ENCODE results near the gene ZNF273. TPM values are rescaled to one million over a fixed set of nuclear protein-coding genes. Genes with fewer than 3 reads are reported as not detected.

The ZNF273 gene
- total and polyA plus RNA-seq, 2 experiments from 2014 or later: 2.1 to 4.8 TPM

- no peak overlapping the region for H3K4me3 ChIP-seq
- H3K27me3 ChIP-seq (replicated peaks; ENCODE audit: insufficient read depth): no peaks in the 10 kb centered on the region
- H3K4me2 ChIP-seq (ENCODE audit: unreplicated experiment): no peak overlapping the region
- H3K9ac ChIP-seq: no peak overlapping the region
- DNase-seq: no peak
- no peaks in the 10 kb centered on the region for H3K9me2 ChIP-seq (ENCODE audit: insufficient read depth)
- H2AFZ ChIP-seq: no peak overlapping the region
- H3K27ac ChIP-seq: no peak overlapping the region
- H3F3A ChIP-seq (ENCODE audit: insufficient read depth): no peaks in the 10 kb centered on the region
- H3K79me2 ChIP-seq (ENCODE audit: insufficient read depth): no peaks in the 10 kb centered on the region
- no peaks in the 10 kb centered on the region for H3K9me3 ChIP-seq (ENCODE audit: low read depth)
- no peak for TF ChIP-seq EZH2 (IDR thresholded peaks at IDR 0.05; ENCODE audit: insufficient read depth, poor library complexity, severe bottlenecking)
- no peak for TF ChIP-seq EZH2phosphoT487 (IDR thresholded peaks at IDR 0.05; ENCODE audit: insufficient read depth, low read depth)
- H3K36me3 ChIP-seq (ENCODE audit: low read depth): no peaks in the 10 kb centered on the region
- in situ Hi-C loops (cut with MboI): no loop called here
- 76 to 77% methylated on average over 32 of the region's 32 CpGs for WGBS, 2 experiments (ENCODE audit: low coverage in 1 of 2, low lambda C conversion rate in 2 of 2, missing lambda C conversion rate in 2 of 2)
- no peaks in the 10 kb centered on the region for H3K4me1 ChIP-seq (ENCODE audit: insufficient read depth)
- no peaks in the 10 kb centered on the region for H4K20me1 ChIP-seq (ENCODE audit: insufficient read depth)
These were observed 33.0 kb upstream of the ZNF273 start for GRCh38 chr7:64869912-64870562.

DNA sequence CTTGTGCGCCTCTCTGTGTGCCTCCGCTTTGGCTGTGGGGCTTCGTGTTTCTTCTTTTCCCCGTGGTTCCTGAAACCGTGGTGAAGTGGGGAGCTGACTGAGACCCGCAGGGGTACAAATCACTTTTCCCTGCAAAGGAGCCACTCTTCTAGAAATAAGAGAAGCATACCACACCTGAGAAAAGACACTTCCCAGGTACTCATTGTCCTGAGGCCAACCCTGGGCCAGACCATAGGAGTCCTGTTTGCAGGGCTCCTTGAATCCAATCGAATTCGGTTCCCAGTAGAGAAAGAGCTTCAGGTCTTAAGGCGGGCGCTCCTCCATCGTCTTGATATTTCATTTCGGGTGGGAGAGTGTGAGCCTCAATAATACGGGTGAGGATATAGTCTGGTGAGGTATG is 32.4 kb upstream of the ZNF273 start:
- Histone ChIP-seq H3K4me1 (ENCODE audit: insufficient read depth) (no peaks in the 10 kb centered on the region), H3K27ac (no peak overlapping the region), H3K9me2 (ENCODE audit: insufficient read depth) (no peaks in the 10 kb centered on the region), H3K4me2 (ENCODE audit: unreplicated experiment) (no peak overlapping the region), H3K27me3 (replicated peaks; ENCODE audit: insufficient read depth) (no peaks in the 10 kb centered on the region), H3K9ac (no peak overlapping the region), H3K4me3 (no peak overlapping the region), H3K79me2 (ENCODE audit: insufficient read depth) (no peaks in the 10 kb centered on the region), H4K20me1 (ENCODE audit: insufficient read depth) (no peaks in the 10 kb centered on the region), H2AFZ (no peak overlapping the region), H3K9me3 (ENCODE audit: low read depth) (no peaks in the 10 kb centered on the region), H3F3A (ENCODE audit: insufficient read depth) (no peaks in the 10 kb centered on the region), H3K36me3 (ENCODE audit: low read depth) (no peaks in the 10 kb centered on the region)
- TF ChIP-seq EZH2phosphoT487 (IDR thresholded peaks at IDR 0.05; ENCODE audit: insufficient read depth, low read depth) (no peak), EZH2 (IDR thresholded peaks at IDR 0.05; ENCODE audit: insufficient read depth, poor library complexity, severe bottlenecking) (no peak)
- 72 to 76% methylated on average over 13 of the region's 13 CpGs for WGBS, 2 experiments (ENCODE audit: low coverage in 1 of 2, low lambda C conversion rate in 2 of 2, missing lambda C conversion rate in 2 of 2)
- no peak for DNase-seq
- in situ Hi-C loops (cut with MboI): no loop called here

- Histone ChIP-seq H3K4me2 (ENCODE audit: unreplicated experiment) (no peak overlapping the region), H3K9me3 (ENCODE audit: low read depth) (no peaks in the 10 kb centered on the region), H3F3A (ENCODE audit: insufficient read depth) (no peaks in the 10 kb centered on the region), H3K9me2 (ENCODE audit: insufficient read depth) (no peaks in the 10 kb centered on the region), H2AFZ (no peak overlapping the region), H3K79me2 (ENCODE audit: insufficient read depth) (no peaks in the 10 kb centered on the region), H3K27ac (no peak overlapping the region), H3K4me3 (no peak overlapping the region), H3K27me3 (replicated peaks; ENCODE audit: insufficient read depth) (no peaks in the 10 kb centered on the region), H3K36me3 (ENCODE audit: low read depth) (no peaks in the 10 kb centered on the region), H3K9ac (no peak overlapping the region), H3K4me1 (ENCODE audit: insufficient read depth) (no peaks in the 10 kb centered on the region), H4K20me1 (ENCODE audit: insufficient read depth) (no peaks in the 10 kb centered on the region)
- WGBS, 2 experiments (ENCODE audit: low coverage in 1 of 2, low lambda C conversion rate in 2 of 2, missing lambda C conversion rate in 2 of 2): 38 to 45% methylated on average over 8 of the region's 8 CpGs
- no peak for TF ChIP-seq EZH2phosphoT487 (IDR thresholded peaks at IDR 0.05; ENCODE audit: insufficient read depth, low read depth)
- TF ChIP-seq EZH2 (IDR thresholded peaks at IDR 0.05; ENCODE audit: insufficient read depth, poor library complexity, severe bottlenecking): no peak
- in situ Hi-C loops (cut with MboI): no loop called here
- DNase-seq: no peak
These were observed 31.3 kb upstream of the ZNF273 start for GRCh38 chr7:64871761-64872160.

DNA sequence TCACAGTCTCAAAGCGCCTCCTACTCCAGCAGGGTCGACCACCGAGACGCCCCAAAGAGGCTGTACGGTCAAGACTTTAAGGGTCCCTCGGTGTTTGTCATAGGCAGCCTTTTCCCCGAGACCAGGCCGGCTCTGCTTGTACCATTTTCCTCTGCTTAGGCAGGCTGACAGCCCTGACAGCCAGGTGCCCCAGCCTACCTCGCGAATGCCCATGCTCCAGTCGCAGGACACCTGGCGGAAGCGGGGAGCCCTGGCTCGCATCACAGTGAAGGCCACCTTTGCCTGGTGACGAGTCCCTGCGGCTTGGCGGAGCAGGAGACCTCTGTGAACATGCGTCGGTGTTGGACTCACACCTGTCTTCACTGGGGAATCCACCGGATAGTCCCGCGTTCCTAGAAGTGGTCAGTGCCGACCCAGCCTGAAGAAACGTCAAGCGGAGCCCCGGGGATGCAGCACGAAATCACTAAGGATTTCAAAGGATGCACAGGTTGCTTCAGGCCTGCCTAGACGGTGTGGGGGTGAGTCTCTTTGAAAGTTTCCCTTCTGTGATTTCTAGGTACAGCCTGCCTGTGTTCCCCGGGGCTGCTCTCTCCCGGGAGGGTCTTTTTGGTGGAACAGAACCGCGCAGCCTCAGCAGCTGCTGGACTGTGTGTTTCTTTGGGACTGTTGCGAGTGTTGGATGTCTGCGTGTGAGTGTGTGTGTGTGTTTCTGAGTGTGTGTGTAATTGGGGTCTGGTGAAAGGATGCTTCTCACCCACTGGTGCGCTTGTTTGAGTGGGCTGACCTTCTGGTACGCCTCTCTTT is 30.5 kb upstream of the ZNF273 start:
- Histone ChIP-seq H3K36me3 (ENCODE audit: low read depth) (no peaks in the 10 kb centered on the region), H3F3A (ENCODE audit: insufficient read depth) (no peaks in the 10 kb centered on the region), H3K9me3 (ENCODE audit: low read depth) (no peaks in the 10 kb centered on the region), H3K4me3 (no peak overlapping the region), H3K27ac (no peak overlapping the region), H3K9ac (no peak overlapping the region), H3K4me2 (ENCODE audit: unreplicated experiment) (no peak overlapping the region), H2AFZ (no peak overlapping the region), H3K9me2 (ENCODE audit: insufficient read depth) (no peaks in the 10 kb centered on the region), H3K27me3 (replicated peaks; ENCODE audit: insufficient read depth) (no peaks in the 10 kb centered on the region), H3K79me2 (ENCODE audit: insufficient read depth) (no peaks in the 10 kb centered on the region), H4K20me1 (ENCODE audit: insufficient read depth) (no peaks in the 10 kb centered on the region), H3K4me1 (ENCODE audit: insufficient read depth) (no peaks in the 10 kb centered on the region)
- no peak for TF ChIP-seq EZH2phosphoT487 (IDR thresholded peaks at IDR 0.05; ENCODE audit: insufficient read depth, low read depth)
- TF ChIP-seq EZH2 (IDR thresholded peaks at IDR 0.05; ENCODE audit: insufficient read depth, poor library complexity, severe bottlenecking): no peak
- WGBS, 2 experiments (ENCODE audit: low coverage in 1 of 2, low lambda C conversion rate in 2 of 2, missing lambda C conversion rate in 2 of 2): 74 to 78% methylated on average over 32 to 36 of the region's 36 CpGs
- DNase-seq: no peak
- in situ Hi-C loops (cut with MboI): no loop called here
